8988T (cell line): ENCODE data around the gene BANP.
"Not testable (repeated sequence)": the region's sequence is repeated elsewhere in the genome, so short reads cannot be mapped to it uniquely, and the experiment has no call there.

Experiments used
- DNase-seq: peaks from one replicate; pipeline ENCODE4 v3.0.0; 2011

BANP gene

DNA sequence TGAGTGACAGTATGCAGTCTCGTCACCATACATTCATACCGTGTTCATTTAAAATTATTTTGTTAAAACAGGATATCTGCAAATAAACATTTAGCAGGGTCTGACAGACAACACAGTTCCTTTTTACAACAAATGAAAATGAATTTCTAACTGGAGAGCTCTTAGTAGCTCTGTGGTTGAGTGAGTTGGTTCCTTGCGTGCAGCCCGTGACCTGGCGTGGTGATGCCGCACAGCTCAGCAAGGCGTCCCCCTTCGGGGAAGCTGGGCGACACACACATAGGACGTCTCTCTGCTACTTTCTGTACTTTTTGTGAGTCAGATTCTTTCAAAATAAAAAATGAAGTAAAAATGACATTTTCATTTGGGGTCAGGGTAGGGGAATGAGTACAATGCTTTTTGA lies 86.1 kb downstream of the BANP start:
- not testable (repeated sequence) for DNase-seq

- not testable (repeated sequence) for DNase-seq
Measured at GRCh38 chr16:88037876-88038525, 86.8 kb downstream of the BANP start.

GRCh38 chr16:88038526-88038908 lies 87.3 kb downstream of the BANP start:
- DNase-seq: not testable (repeated sequence)

- DNase-seq: no peak
Measured at GRCh38 chr16:88039591-88039990, 88.4 kb downstream of the BANP start.

DNA sequence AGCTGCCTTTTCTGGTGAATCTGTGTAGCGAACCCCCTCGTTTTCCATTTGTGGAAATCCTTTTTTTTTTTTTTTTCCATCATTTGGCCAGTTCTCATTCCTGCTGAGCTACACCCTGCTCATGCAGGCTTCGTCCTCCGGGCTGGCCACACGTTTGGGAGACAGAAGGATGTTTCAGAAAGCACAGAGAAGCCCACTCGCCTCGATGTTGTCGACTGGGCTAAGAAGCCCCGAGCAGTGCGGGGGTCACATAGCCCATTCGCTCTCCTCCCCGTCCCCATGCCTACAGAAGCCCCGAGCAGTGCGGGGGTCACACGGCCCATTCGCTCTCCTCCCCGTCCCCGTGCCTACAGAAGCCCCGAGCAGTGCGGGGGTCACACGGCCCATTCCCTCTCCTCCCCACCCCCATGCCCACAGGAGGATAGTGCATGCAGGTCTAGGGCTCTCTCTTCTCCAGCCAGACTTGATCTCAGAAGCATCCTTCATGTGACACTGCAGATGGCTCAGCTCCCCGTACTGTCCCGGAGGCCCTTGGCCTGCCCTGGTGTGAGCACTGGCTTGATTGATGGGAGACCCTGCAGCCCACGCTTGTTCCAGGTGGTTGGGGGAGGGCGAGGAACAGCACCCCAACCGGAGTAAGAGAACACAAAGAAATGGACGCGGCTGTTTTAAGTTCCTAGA lies 89.1 kb downstream of the BANP start:
- DNase-seq: not testable (repeated sequence)

DNA sequence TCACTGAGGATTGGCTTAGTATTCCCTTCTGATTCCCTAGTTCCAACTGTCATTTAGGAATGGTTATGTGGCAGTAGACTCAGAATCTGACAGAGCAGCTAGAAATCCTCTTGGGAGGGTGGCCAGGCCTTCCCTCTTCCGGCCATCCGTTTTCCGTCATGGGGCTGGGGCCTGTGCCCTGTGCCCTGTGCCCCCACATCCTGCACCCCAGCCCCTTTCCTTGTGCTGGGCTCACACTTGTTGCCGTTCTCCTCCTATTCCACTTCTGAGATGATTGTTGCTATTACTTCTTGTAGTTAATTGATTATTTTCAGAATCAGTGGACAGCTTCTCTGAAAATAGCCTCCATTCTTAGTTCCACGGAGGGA lies 89.6 kb downstream of the BANP start:
- not testable (repeated sequence) for DNase-seq

- DNase-seq: not testable (repeated sequence)
Measured at GRCh38 chr16:88041506-88041905, 90.3 kb downstream of the BANP start.

- not testable (repeated sequence) for DNase-seq
Measured at GRCh38 chr16:88041986-88042562, 90.8 kb downstream of the BANP start.

DNA sequence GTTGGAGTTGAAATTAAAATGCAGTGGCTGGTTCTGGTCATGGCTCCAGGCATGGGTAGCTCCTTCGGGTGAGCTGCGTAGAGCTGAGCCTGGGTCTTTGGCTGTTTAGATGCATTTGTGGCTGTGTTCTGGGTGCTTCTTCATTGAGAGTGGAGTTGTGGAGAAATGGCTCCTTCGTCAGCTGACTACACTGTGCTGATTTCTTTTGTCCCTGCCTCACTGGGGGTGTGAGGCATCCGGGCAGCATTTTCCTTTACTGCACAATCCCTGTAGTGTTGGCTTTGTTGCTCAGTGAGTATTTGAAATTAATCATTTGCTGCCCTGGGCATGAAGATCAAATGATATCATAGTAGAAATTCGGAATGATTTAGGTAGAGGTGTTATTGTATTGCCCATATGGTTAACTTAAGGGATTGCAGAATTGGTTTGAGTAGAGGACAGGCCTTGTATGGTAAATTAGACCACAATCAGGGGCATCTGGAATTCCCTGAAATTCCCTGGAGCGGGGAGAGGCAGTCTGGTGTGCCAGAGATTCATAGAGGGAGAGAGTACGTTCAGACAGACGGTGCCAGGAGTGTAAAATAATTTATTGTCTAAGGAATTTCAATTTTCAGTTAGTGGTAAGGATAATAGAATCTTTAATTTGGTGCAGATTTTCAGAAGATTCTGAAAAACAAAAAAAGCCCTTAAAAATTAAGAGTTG lies 92.1 kb downstream of the BANP start:
- DNase-seq: not testable (repeated sequence)

DNA sequence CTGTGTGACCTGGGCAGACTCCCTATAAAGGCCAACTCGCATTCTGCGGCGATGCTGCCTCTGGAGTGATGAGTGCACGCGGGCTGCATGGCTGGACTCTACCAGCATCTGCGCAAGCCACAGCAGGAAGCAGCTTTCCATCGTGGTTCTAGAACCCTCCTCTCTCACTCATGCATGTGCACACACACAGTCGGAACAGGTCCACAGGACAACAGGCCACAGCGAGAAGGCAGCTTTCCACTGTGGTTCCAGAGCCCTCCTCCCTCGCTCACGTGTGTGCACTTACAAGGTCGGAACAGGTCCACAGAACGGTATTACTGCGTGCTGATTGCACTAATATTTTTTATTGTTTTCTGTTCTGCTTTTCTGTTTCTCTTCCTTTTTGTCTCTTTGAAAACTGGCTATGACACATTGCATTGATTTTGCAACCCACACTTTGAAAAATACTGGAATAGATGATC lies 92.9 kb downstream of the BANP start:
- not testable (repeated sequence) for DNase-seq

- DNase-seq: not testable (repeated sequence)
Measured at GRCh38 chr16:88045361-88045760, 94.1 kb downstream of the BANP start.

- DNase-seq: no peak
Measured at GRCh38 chr16:88045820-88046303, 94.6 kb downstream of the BANP start.

- DNase-seq: no peak
Measured at GRCh38 chr16:88047462-88047861, 96.2 kb downstream of the BANP start.

GRCh38 chr16:88048985-88049384 lies 97.8 kb downstream of the BANP start:
- no peak for DNase-seq

- no peak for DNase-seq
Measured at GRCh38 chr16:88049561-88050545, 98.6 kb downstream of the BANP start.

- DNase-seq: no peak
Measured at GRCh38 chr16:88050952-88051660, 99.9 kb downstream of the BANP start.

- DNase-seq: no peak
Measured at GRCh38 chr16:88052661-88053060, 101.4 kb downstream of the BANP start.

- not testable (repeated sequence) for DNase-seq
Measured at GRCh38 chr16:88053479-88053878, 102.2 kb downstream of the BANP start.

GRCh38 chr16:88055356-88055755 lies 104.1 kb downstream of the BANP start:
- DNase-seq: no peak

DNA sequence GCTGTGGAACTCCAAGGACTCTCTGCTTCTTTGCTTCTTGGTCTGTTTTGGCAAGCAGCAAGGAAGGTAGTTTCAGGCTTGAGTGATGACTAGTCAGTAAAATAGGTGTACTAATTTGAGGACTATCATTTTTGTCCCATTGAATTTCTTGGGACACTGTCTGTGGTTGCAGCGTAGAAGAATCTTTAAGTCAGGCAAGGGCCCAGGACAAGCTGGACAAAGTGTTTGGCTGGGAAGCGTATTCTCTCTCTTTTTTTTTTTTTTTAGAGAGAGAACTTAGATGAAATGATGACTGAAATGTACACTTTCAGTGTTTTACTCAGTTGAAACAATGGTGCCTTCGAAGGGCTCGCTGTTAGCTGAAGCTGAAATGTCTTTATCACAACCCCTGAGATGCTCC lies 105.0 kb downstream of the BANP start:
- no peak for DNase-seq

DNA sequence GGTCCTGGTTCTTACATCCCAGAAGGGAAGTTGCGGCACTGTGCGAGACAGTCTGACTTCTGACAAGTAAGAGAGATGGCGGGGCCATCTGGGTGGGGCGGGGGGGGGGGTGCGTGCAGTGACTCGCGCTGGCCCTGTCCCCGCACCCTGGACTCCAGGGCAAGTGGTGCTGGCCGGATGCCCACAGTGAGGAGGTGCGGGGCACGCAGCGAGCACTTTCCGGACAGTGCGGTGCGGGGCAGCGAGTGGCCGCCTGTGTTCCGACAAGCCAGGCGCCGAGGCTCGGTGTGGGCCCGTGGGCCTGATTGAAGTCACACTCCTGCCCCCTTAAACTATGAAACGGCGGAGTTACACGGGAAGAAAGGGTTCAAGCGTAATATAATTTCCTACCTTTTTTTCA lies 106.4 kb downstream of the BANP start:
- no peak for DNase-seq

DNA sequence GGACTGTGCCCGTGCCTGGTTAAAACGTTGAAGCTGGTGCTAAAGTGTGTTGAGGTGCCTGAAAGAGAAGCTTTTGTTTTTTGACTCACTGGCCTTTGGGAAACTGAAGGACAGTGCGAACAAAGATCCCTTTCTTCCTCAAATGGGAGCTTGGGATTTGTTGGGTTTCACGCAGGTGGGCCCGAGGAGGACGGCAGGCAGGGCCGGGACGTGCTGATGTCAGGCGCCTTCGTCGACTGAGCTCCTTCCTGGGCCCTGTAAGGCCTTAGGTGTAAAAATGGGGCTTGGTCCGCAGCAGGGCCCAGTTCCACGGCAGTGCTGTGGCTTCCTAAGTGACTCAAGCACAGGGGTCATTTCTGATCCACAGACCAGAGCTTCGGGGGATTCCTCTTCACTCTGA lies 106.9 kb downstream of the BANP start:
- no peak for DNase-seq
